OCI-LY3 (cell line): Measurements from ENCODE around the gene PRDM16.

Experiments
- H2AFZ ChIP-seq: fragments of 200-600, 300-600 bp; shearing (Covaris generic); 2 replicates; pipeline ENCODE4 v1.6.0; 2014; ENCODE audit warnings: antibody characterized with exemption, low read depth, low read length
- H3K27ac ChIP-seq: fragments of 200-600, 300-600 bp; sonication (generic); 2 replicates; pipeline ENCODE4 v1.5.1; 2014; ENCODE audit warnings: mild to moderate bottlenecking, low read length, moderate library complexity, mixed read lengths
- H3K27me3 ChIP-seq: fragments of 200-600, 300-600 bp; sonication (generic); 2 replicates; pipeline ENCODE4 v1.6.1; 2014; ENCODE audit warnings: low read depth, low read length, mixed read lengths
- H3K36me3 ChIP-seq: fragments of 200-600, 300-600 bp; sonication (generic); replicated peaks from 2 replicates; pipeline ENCODE3; 2014; ENCODE audit warnings: low read depth, low read length, mixed read lengths
- H3K4me1 ChIP-seq: fragments of 300-600, 200-600 bp; sonication (generic); 2 replicates; pipeline ENCODE4 v1.6.1; 2014; ENCODE audit warnings: low read length, mixed read lengths
- H3K4me2 ChIP-seq: fragments of 200-600, 300-600 bp; sonication (generic); 2 replicates; pipeline ENCODE4 v1.6.1; 2014; ENCODE audit warnings: low read length, mixed read lengths
- H3K4me3 ChIP-seq: fragments of 300-600, 200-600 bp; sonication (generic); 2 replicates; pipeline ENCODE4 v1.5.1; 2014; ENCODE audit warnings: antibody characterized with exemption, mild to moderate bottlenecking, low read length, moderate library complexity
- H3K79me2 ChIP-seq: fragments of 300-600, 200-600 bp; shearing (Covaris generic); 2 replicates; pipeline ENCODE4 v1.6.1; 2014; ENCODE audit warnings: mild to moderate bottlenecking, low read length, mixed read lengths
- H3K9ac ChIP-seq: fragments of 300-600, 200-600 bp; shearing (Covaris generic); 2 replicates; pipeline ENCODE4 v1.6.0; 2014; ENCODE audit warnings: mild to moderate bottlenecking, low read length, moderate library complexity
- H3K9me3 ChIP-seq: fragments of 200-600, 300-600 bp; shearing (Covaris generic); 2 replicates; pipeline ENCODE4 v1.6.1; 2014; ENCODE audit warnings: low read length, mixed read lengths; ENCODE audit not compliant: insufficient read depth
- H4K20me1 ChIP-seq: fragments of 200-600, 300-600 bp; sonication (generic); 2 replicates; pipeline ENCODE4 v1.6.1; 2016; ENCODE audit warnings: low read length, mixed read lengths; ENCODE audit not compliant: insufficient read depth
- CTCF ChIP-seq: fragments of 200-600, 300-600 bp; sonication (generic); IDR thresholded peaks from 2 replicates; pipeline ENCODE4 v1.5.1; 2014; ENCODE audit warnings: antibody characterized with exemption, low read length, low read depth
- EZH2phosphoT487 ChIP-seq: fragments of 200-600 bp; shearing (Covaris generic); IDR thresholded peaks from 2 replicates; pipeline ENCODE4 v1.6.1; 2018; ENCODE audit warnings: antibody characterized with exemption, mixed run types, low read depth

PRDM16 gene

GRCh38 chr1:3430406-3430805 is 361.4 kb downstream of the PRDM16 start:
- Histone ChIP-seq H3K4me2 (no peak overlapping the region), H3K27me3 (no peaks in the 10 kb centered on the region), H3K79me2 (no peaks in the 10 kb centered on the region), H2AFZ (no peak overlapping the region), H3K9me3 (no peaks in the 10 kb centered on the region), H3K36me3 (no peaks in the 10 kb centered on the region), H3K4me1 (no peaks in the 10 kb centered on the region), H4K20me1 (no peaks in the 10 kb centered on the region), H3K9ac (no peak overlapping the region), H3K4me3 (no peak overlapping the region), H3K27ac (no peak overlapping the region)
- TF ChIP-seq EZH2phosphoT487 = no peak
- no peak for TF ChIP-seq CTCF

- Histone ChIP-seq H3K4me3 (no peak overlapping the region), H3K9ac (no peak overlapping the region), H2AFZ (no peak overlapping the region), H3K27ac (no peak overlapping the region), H3K4me2 (no peak overlapping the region), H3K27me3 (no peaks in the 10 kb centered on the region), H3K36me3 (no peaks in the 10 kb centered on the region), H3K9me3 (no peaks in the 10 kb centered on the region), H4K20me1 (no peaks in the 10 kb centered on the region), H3K4me1 (no peaks in the 10 kb centered on the region), H3K79me2 (no peaks in the 10 kb centered on the region)
- TF ChIP-seq CTCF (no peak), EZH2phosphoT487 (no peak)
These were observed 361.8 kb downstream of the PRDM16 start for GRCh38 chr1:3430820-3431219.

- no peak overlapping the region for H3K9ac ChIP-seq
- no peaks in the 10 kb centered on the region for H3K27me3 ChIP-seq
- H3K79me2 ChIP-seq = no peaks in the 10 kb centered on the region
- H2AFZ ChIP-seq = no peak overlapping the region
- H3K4me1 ChIP-seq = no peaks in the 10 kb centered on the region
- H3K9me3 ChIP-seq = no peaks in the 10 kb centered on the region
- H3K27ac ChIP-seq = no peak overlapping the region
- no peaks in the 10 kb centered on the region for H3K36me3 ChIP-seq
- TF ChIP-seq CTCF = peak; percentile 25; the same call in 1 of the 2 replicates
- no peak for TF ChIP-seq EZH2phosphoT487
- H3K4me2 ChIP-seq = no peak overlapping the region
- H3K4me3 ChIP-seq = no peak overlapping the region
- H4K20me1 ChIP-seq = no peaks in the 10 kb centered on the region
These were observed 362.3 kb downstream of the PRDM16 start for GRCh38 chr1:3431266-3431665.

GRCh38 chr1:3431686-3432085 is 362.7 kb downstream of the PRDM16 start:
- H3K79me2 ChIP-seq = no peaks in the 10 kb centered on the region
- no peak overlapping the region for H3K4me3 ChIP-seq
- H3K36me3 ChIP-seq = no peaks in the 10 kb centered on the region
- H3K27ac ChIP-seq = no peak overlapping the region
- TF ChIP-seq EZH2phosphoT487 (no peak), CTCF (no peak)
- no peak overlapping the region for H2AFZ ChIP-seq
- H3K9ac ChIP-seq = no peak overlapping the region
- H3K4me2 ChIP-seq = no peak overlapping the region
- H4K20me1 ChIP-seq = no peaks in the 10 kb centered on the region
- H3K9me3 ChIP-seq = no peaks in the 10 kb centered on the region
- no peaks in the 10 kb centered on the region for H3K4me1 ChIP-seq
- no peaks in the 10 kb centered on the region for H3K27me3 ChIP-seq
